ENCODE measurements around the gene RHPN2.
A peak's percentile ranks its signal among the peaks of the same experiment; 100 is the strongest.

The RHPN2 gene

GRCh38 chr19:33067121-33067520 lies 2.4 kb upstream of the RHPN2 start:
- TF ChIP-seq CTCF (conservative IDR thresholded peaks at IDR 0.05; ENCODE audit: control insufficient read depth, insufficient read depth, low read depth, low read length), result no peak

GRCh38 chr19:33066543-33066942 lies 1.9 kb upstream of the RHPN2 start:
- TF ChIP-seq CTCF (conservative IDR thresholded peaks at IDR 0.05; ENCODE audit: control insufficient read depth, insufficient read depth, low read depth, low read length), result no peak
- no peak overlapping the region for H3K4me3 ChIP-seq (ENCODE audit: control insufficient read depth, low read depth, low read length)
- no peak for DNase-seq (ENCODE audit: low read depth)

More at GRCh38 chr19:33067121-33067520, 2.4 kb upstream of the RHPN2 start:
- DNase-seq (ENCODE audit: low read depth), result no peak
- H3K4me3 ChIP-seq (ENCODE audit: control insufficient read depth, low read depth, low read length), result no peak overlapping the region

GRCh38 chr19:33064458-33064791 lies 263 bp downstream of the RHPN2 start:
- no peak for TF ChIP-seq CTCF (conservative IDR thresholded peaks at IDR 0.05; ENCODE audit: control insufficient read depth, insufficient read depth, low read depth, low read length)
- DNase-seq (ENCODE audit: low read depth), result no peak
- peak overlapping the region; percentile 15 for H3K4me3 ChIP-seq (ENCODE audit: control insufficient read depth, low read depth, low read length)

- no peak for TF ChIP-seq CTCF (conservative IDR thresholded peaks at IDR 0.05; ENCODE audit: control insufficient read depth, insufficient read depth, low read depth, low read length)
- DNase-seq (ENCODE audit: low read depth), result no peak
- peak overlapping the region; percentile 24 for H3K4me3 ChIP-seq (ENCODE audit: control insufficient read depth, low read depth, low read length)
Measured at GRCh38 chr19:33063753-33064457, 783 bp downstream of the RHPN2 start.

GRCh38 chr19:33063356-33063752 lies 1.3 kb downstream of the RHPN2 start:
- TF ChIP-seq CTCF (conservative IDR thresholded peaks at IDR 0.05; ENCODE audit: control insufficient read depth, insufficient read depth, low read depth, low read length), result no peak
- no peak overlapping the region for H3K4me3 ChIP-seq (ENCODE audit: control insufficient read depth, low read depth, low read length)
- peak; percentile 18 for DNase-seq (ENCODE audit: low read depth)

GRCh38 chr19:33062902-33063301 lies 1.8 kb downstream of the RHPN2 start:
- H3K4me3 ChIP-seq (ENCODE audit: control insufficient read depth, low read depth, low read length), result no peak overlapping the region
- no peak for DNase-seq (ENCODE audit: low read depth)
- TF ChIP-seq CTCF (conservative IDR thresholded peaks at IDR 0.05; ENCODE audit: control insufficient read depth, insufficient read depth, low read depth, low read length), result no peak

GRCh38 chr19:33060586-33060985 lies 4.1 kb downstream of the RHPN2 start:
- no peak for DNase-seq (ENCODE audit: low read depth)
- no peak for TF ChIP-seq CTCF (conservative IDR thresholded peaks at IDR 0.05; ENCODE audit: control insufficient read depth, insufficient read depth, low read depth, low read length)
- H3K4me3 ChIP-seq (ENCODE audit: control insufficient read depth, low read depth, low read length), result no peak overlapping the region

All from fibroblast of mammary gland (primary cell).